ENCODE measurements around the gene CCNC. TPM values are rescaled to one million over a fixed set of nuclear protein-coding genes. Genes with fewer than 3 reads are reported as not detected.
A peak's percentile ranks its signal among the peaks of the same experiment; 100 is the strongest.

CCNC gene
- total RNA-seq (2021) (90.2 and 99.1 TPM in 2 replicates), Bru-seq, nascent RNA (percentile 96 among the genes with signal in this experiment), BruChase-seq, experiment 1, labeled RNA remaining after a 2-hour chase (percentile 98 among the genes with signal in this experiment), BruChase-seq, experiment 2, labeled RNA remaining after a 6-hour chase (percentile 94 among the genes with signal in this experiment)
- long read RNA-seq, transcript CCNC-210 (12 exons, 2,473 nt), result major isoform, 212 of 277 reads
- long read RNA-seq, transcript CCNC-207 (12 exons, 1,426 nt), result minor isoform, 22 of 277 reads
- long read RNA-seq, partial matches to known transcripts, result 10 of 277 reads
- long read RNA-seq, other reads (novel, unspliced or antisense), result 27 of 277 reads

GRCh38 chr6:99568103-99568933 lies at the start of gene CCNC:
CCNC (minus strand) TSS chr6:99568660; CDS start chr6:99568527, 133 bp downstream.
- no peak for TF ChIP-seq CTCF (conservative IDR thresholded peaks at IDR 0.05; ENCODE audit: low read depth, low read length)
- no peak for TF ChIP-seq EZH2 (IDR thresholded peaks at IDR 0.05; ENCODE audit: borderline replicate concordance, low read depth, low read length, poor library complexity, severe bottlenecking)
- ChIA-PET CTCF (no interaction called here), POLR2A (ENCODE audit: low non-redundant PET) (interaction anchor here (0.5 kb wide), 2 partner anchors 37 to 182 kb away, joined by 3 to 4 read pairs; no protein-coding TSS in a partner anchor)
- Histone ChIP-seq H3K4me1 (ENCODE audit: insufficient read depth, low read length, poor library complexity, severe bottlenecking) (peaks cover 22% of the 10 kb centered on the region), H3K36me3 (ENCODE audit: insufficient read depth, low read length, poor library complexity, severe bottlenecking) (no peaks in the 10 kb centered on the region), H3K9me3 (ENCODE audit: low read depth, low read length, poor library complexity, severe bottlenecking) (no peaks in the 10 kb centered on the region), H3K4me3 (ENCODE audit: low read depth, low read length, poor library complexity, severe bottlenecking) (peak within 1 kb of the TSS; percentile 79), H3K27me3 (replicated peaks; ENCODE audit: insufficient read depth, low read depth, low read length, poor library complexity) (no peaks in the 10 kb centered on the region), H3K27ac (ENCODE audit: low read depth, low read length, poor library complexity, severe bottlenecking) (peak within 1 kb of the TSS; percentile 89)
- no TSS peak for BruUV-seq (replicated peaks)
- peak; percentile 98 for DNase-seq (ENCODE audit: low spot score)
- intact Hi-C loops (cut with micrococcal nuclease; ENCODE audit: unreplicated experiment), result loop anchor here (2.0 kb wide), 1 partner anchor 48 kb away; no protein-coding TSS in a partner anchor

GRCh38 chr6:99617131-99617530 lies 48.7 kb upstream of the CCNC start:
- ChIA-PET CTCF (interaction anchor here (0.6 kb wide), 1 partner anchor 161 kb away, joined by 10 read pairs; no protein-coding TSS in a partner anchor), POLR2A (ENCODE audit: low non-redundant PET) (no interaction called here)
- Histone ChIP-seq H3K27ac (ENCODE audit: low read depth, low read length, poor library complexity, severe bottlenecking) (no peak overlapping the region), H3K4me3 (ENCODE audit: low read depth, low read length, poor library complexity, severe bottlenecking) (no peak overlapping the region), H3K27me3 (replicated peaks; ENCODE audit: insufficient read depth, low read depth, low read length, poor library complexity) (peaks cover 84% of the 10 kb centered on the region), H3K36me3 (ENCODE audit: insufficient read depth, low read length, poor library complexity, severe bottlenecking) (no peaks in the 10 kb centered on the region), H3K9me3 (ENCODE audit: low read depth, low read length, poor library complexity, severe bottlenecking) (no peaks in the 10 kb centered on the region), H3K4me1 (ENCODE audit: insufficient read depth, low read length, poor library complexity, severe bottlenecking) (peaks cover 10% of the 10 kb centered on the region)
- BruUV-seq (replicated peaks), result no TSS peak
- no peak for TF ChIP-seq EZH2 (IDR thresholded peaks at IDR 0.05; ENCODE audit: borderline replicate concordance, low read depth, low read length, poor library complexity, severe bottlenecking)
- TF ChIP-seq CTCF (conservative IDR thresholded peaks at IDR 0.05; ENCODE audit: low read depth, low read length), result no peak
- intact Hi-C loops (cut with micrococcal nuclease; ENCODE audit: unreplicated experiment), result no loop called here
- DNase-seq (ENCODE audit: low spot score), result no peak

GRCh38 chr6:99614430-99615186 lies 46.1 kb upstream of the CCNC start:
- no TSS peak for BruUV-seq (replicated peaks)
- intact Hi-C loops (cut with micrococcal nuclease; ENCODE audit: unreplicated experiment), result no loop called here

More at GRCh38 chr6:99614430-99615186, 46.1 kb upstream of the CCNC start:
- POLR2A ChIA-PET (ENCODE audit: low non-redundant PET), result no interaction called here
- DNase-seq (ENCODE audit: low spot score), result peak; percentile 68
- CTCF ChIA-PET, result no interaction called here
- H3K36me3 ChIP-seq (ENCODE audit: insufficient read depth, low read length, poor library complexity, severe bottlenecking), result no peaks in the 10 kb centered on the region
- peaks cover 63% of the 10 kb centered on the region for H3K27me3 ChIP-seq (replicated peaks; ENCODE audit: insufficient read depth, low read depth, low read length, poor library complexity)
- no peaks in the 10 kb centered on the region for H3K9me3 ChIP-seq (ENCODE audit: low read depth, low read length, poor library complexity, severe bottlenecking)
- H3K4me3 ChIP-seq (ENCODE audit: low read depth, low read length, poor library complexity, severe bottlenecking), result peak overlapping the region; percentile 50
- no peak overlapping the region for H3K27ac ChIP-seq (ENCODE audit: low read depth, low read length, poor library complexity, severe bottlenecking)
- TF ChIP-seq EZH2 (IDR thresholded peaks at IDR 0.05; ENCODE audit: borderline replicate concordance, low read depth, low read length, poor library complexity, severe bottlenecking) (peak; percentile 77), CTCF (conservative IDR thresholded peaks at IDR 0.05; ENCODE audit: low read depth, low read length) (no peak)
- peaks cover 10% of the 10 kb centered on the region for H3K4me1 ChIP-seq (ENCODE audit: insufficient read depth, low read length, poor library complexity, severe bottlenecking)

Measured in A673 (cell line).